ENCODE data around the gene AMT.

The AMT gene

GRCh38 chr3:49385617-49386016 lies 36.7 kb downstream of the AMT start:
- Histone ChIP-seq H3K27ac (ENCODE audit: insufficient read depth in 1 of 2, low read depth in 1 of 2, low read length in 2 of 2, poor library complexity in 1 of 2, severe bottlenecking in 2 of 2) (no peak overlapping the region), H3K36me3 (ENCODE audit: control insufficient read depth in 4 of 4, insufficient read depth in 4 of 4, low read length in 3 of 4) (peaks cover 0 to 13% (median 6%) of the 10 kb centered on the region in 4 experiments), H3K4me1 (ENCODE audit: control extremely low read depth in 1 of 4, control insufficient read depth in 4 of 4, insufficient read depth in 4 of 4, low read length in 3 of 4) (peaks cover 9 to 14% (median 13%) of the 10 kb centered on the region in 4 experiments), H3K4me3 (ENCODE audit: control insufficient read depth in 1 of 7, extremely low read depth in 1 of 7, insufficient read depth in 4 of 7, low read depth in 2 of 7, low read length in 6 of 7) (no peak overlapping the region), H3K27me3 (replicated peaks in 2 of 5; ENCODE audit: control insufficient read depth in 4 of 5, insufficient read depth in 5 of 5, low read length in 4 of 5) (no peaks in the 10 kb centered on the region), H3K9me3 (ENCODE audit: control extremely low read depth in 1 of 5, control insufficient read depth in 4 of 5, insufficient read depth in 2 of 5, low read depth in 1 of 5, low read length in 4 of 5) (no peaks in the 10 kb centered on the region)
- CTCF ChIA-PET, result interaction anchor here (0.9 to 1.8 kb wide), 2 partner anchors 13 to 23 kb away, joined by 3 to 4 read pairs; no protein-coding TSS in a partner anchor
- POLR2A ChIA-PET, result interaction anchor here (1.0 kb wide), 1 partner anchor 12 kb away, joined by 3 read pairs; no protein-coding TSS in a partner anchor
- WGBS (ENCODE audit: insufficient coverage), result no CpG with 5 or more reads among the region's 1 CpG
- no peak for DNase-seq

DNA sequence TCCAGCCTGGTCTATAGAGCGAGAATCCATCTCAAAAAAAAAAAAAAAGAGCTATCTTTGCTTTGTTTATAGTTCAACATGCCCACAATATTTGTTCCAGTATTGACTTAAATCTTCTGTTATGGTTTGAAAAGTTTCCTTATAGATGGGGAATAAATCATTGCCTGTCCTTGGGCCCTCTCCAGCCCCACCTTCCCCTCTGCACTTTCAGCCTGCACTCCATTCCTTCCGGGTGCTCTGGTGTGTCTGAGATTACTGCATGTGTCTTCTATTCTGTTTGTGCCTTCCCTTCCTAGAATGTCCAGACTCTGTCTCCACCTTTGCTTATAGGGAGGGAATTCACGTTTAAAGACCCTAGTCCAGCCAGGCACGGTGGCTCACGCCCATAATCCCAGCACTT lies 38.9 kb downstream of the AMT start:
- CTCF ChIA-PET, result interaction anchor here (0.6 kb wide), 2 partner anchors 36 to 42 kb away, joined by 3 to 4 read pairs; no protein-coding TSS in a partner anchor
- H3K27ac ChIP-seq (ENCODE audit: insufficient read depth in 1 of 2, low read depth in 1 of 2, low read length in 2 of 2, poor library complexity in 1 of 2, severe bottlenecking in 2 of 2), result no peak overlapping the region
- H3K27me3 ChIP-seq (replicated peaks in 2 of 5; ENCODE audit: control insufficient read depth in 4 of 5, insufficient read depth in 5 of 5, low read length in 4 of 5), result no peaks in the 10 kb centered on the region
- 100% methylated on average over 1 of the region's 5 CpGs for WGBS (ENCODE audit: insufficient coverage)
- POLR2A ChIA-PET, result interaction anchor here (1.1 kb wide), 1 partner anchor 10 kb away, joined by 3 read pairs; no protein-coding TSS in a partner anchor
- H3K4me1 ChIP-seq (ENCODE audit: control extremely low read depth in 1 of 4, control insufficient read depth in 4 of 4, insufficient read depth in 4 of 4, low read length in 3 of 4), result peaks cover 9 to 14% (median 13%) of the 10 kb centered on the region in 4 experiments
- peaks cover 0 to 3% (median 0%) of the 10 kb centered on the region in 5 experiments for H3K9me3 ChIP-seq (ENCODE audit: control extremely low read depth in 1 of 5, control insufficient read depth in 4 of 5, insufficient read depth in 2 of 5, low read depth in 1 of 5, low read length in 4 of 5)
- H3K4me3 ChIP-seq (ENCODE audit: control insufficient read depth in 1 of 7, extremely low read depth in 1 of 7, insufficient read depth in 4 of 7, low read depth in 2 of 7, low read length in 6 of 7), result no peak overlapping the region
- no peak for DNase-seq
- H3K36me3 ChIP-seq (ENCODE audit: control insufficient read depth in 4 of 4, insufficient read depth in 4 of 4, low read length in 3 of 4), result peaks cover 0 to 11% (median 5%) of the 10 kb centered on the region in 4 experiments

DNA sequence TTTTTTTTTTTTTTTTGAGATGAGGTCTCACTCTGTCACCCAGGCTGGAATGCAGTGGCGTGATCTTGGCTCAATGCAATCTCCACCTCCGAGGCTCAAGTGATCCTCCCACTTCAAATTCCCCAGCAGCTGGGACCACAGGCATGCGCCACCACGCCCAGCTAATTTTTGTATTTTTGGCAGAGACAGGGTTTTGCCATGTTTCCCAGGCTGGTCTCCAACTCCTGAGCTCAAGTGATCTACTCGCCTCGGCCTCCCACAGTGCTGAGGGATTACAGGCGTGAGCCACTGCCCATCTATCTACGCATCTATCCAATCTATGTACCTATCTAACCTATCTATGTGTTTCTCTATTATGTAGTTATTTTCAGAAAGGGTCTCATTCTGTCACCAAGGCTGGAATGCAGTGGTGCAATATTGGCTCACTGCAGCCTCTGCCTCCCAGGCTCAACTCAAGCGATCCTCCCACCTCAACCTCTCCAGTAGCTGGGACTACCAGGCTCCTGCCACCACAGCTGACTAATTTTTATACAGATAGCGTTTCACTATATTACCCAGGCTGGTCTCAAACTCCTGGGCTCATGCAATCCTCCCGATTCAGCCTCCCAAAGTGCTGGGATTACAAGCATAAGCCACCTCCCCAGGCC lies 43.9 kb downstream of the AMT start:
- POLR2A ChIA-PET, result no interaction called here
- no peak overlapping the region for H3K27ac ChIP-seq (ENCODE audit: insufficient read depth in 1 of 2, low read depth in 1 of 2, low read length in 2 of 2, poor library complexity in 1 of 2, severe bottlenecking in 2 of 2)

GRCh38 chr3:49377483-49377882 lies 44.8 kb downstream of the AMT start:
- 100% methylated on average over 1 of the region's 1 CpG for WGBS (ENCODE audit: insufficient coverage)
- Histone ChIP-seq H3K27me3 (replicated peaks in 2 of 5; ENCODE audit: control insufficient read depth in 4 of 5, insufficient read depth in 5 of 5, low read length in 4 of 5) (no peaks in the 10 kb centered on the region), H3K4me3 (ENCODE audit: control insufficient read depth in 1 of 7, extremely low read depth in 1 of 7, insufficient read depth in 4 of 7, low read depth in 2 of 7, low read length in 6 of 7) (no peak overlapping the region), H3K27ac (ENCODE audit: insufficient read depth in 1 of 2, low read depth in 1 of 2, low read length in 2 of 2, poor library complexity in 1 of 2, severe bottlenecking in 2 of 2) (no peak overlapping the region), H3K36me3 (ENCODE audit: control insufficient read depth in 4 of 4, insufficient read depth in 4 of 4, low read length in 3 of 4) (peaks cover 0 to 31% (median 27%) of the 10 kb centered on the region in 4 experiments), H3K4me1 (ENCODE audit: control extremely low read depth in 1 of 4, control insufficient read depth in 4 of 4, insufficient read depth in 4 of 4, low read length in 3 of 4) (no peaks in the 10 kb centered on the region), H3K9me3 (ENCODE audit: control extremely low read depth in 1 of 5, control insufficient read depth in 4 of 5, insufficient read depth in 2 of 5, low read depth in 1 of 5, low read length in 4 of 5) (peaks cover 0 to 12% (median 0%) of the 10 kb centered on the region in 5 experiments)
- ChIA-PET CTCF (no interaction called here), POLR2A (interaction anchor here (0.6 kb wide), 1 partner anchor 18 kb away, joined by 3 read pairs; no protein-coding TSS in a partner anchor)
- peak in 2 of 3 donors; percentile 64 to 68 for DNase-seq

More for the DNA sequence above, 43.9 kb downstream of the AMT start:
- H3K4me3 ChIP-seq (ENCODE audit: control insufficient read depth in 1 of 7, extremely low read depth in 1 of 7, insufficient read depth in 4 of 7, low read depth in 2 of 7, low read length in 6 of 7), result no peak overlapping the region
- no peaks in the 10 kb centered on the region for H3K4me1 ChIP-seq (ENCODE audit: control extremely low read depth in 1 of 4, control insufficient read depth in 4 of 4, insufficient read depth in 4 of 4, low read length in 3 of 4)
- DNase-seq, result no peak
- WGBS (ENCODE audit: insufficient coverage), result 97% methylated on average over 5 of the region's 11 CpGs
- CTCF ChIA-PET, result no interaction called here
- H3K36me3 ChIP-seq (ENCODE audit: control insufficient read depth in 4 of 4, insufficient read depth in 4 of 4, low read length in 3 of 4), result peaks cover 0 to 22% (median 20%) of the 10 kb centered on the region in 4 experiments
- H3K9me3 ChIP-seq (ENCODE audit: control extremely low read depth in 1 of 5, control insufficient read depth in 4 of 5, insufficient read depth in 2 of 5, low read depth in 1 of 5, low read length in 4 of 5), result peaks cover 0 to 12% (median 0%) of the 10 kb centered on the region in 5 experiments
- H3K27me3 ChIP-seq (replicated peaks in 2 of 5; ENCODE audit: control insufficient read depth in 4 of 5, insufficient read depth in 5 of 5, low read length in 4 of 5), result no peaks in the 10 kb centered on the region

GRCh38 chr3:49371946-49372345 lies 50.3 kb downstream of the AMT start:
- CTCF ChIA-PET, result interaction anchor here (1.1 to 2.2 kb wide), 2 partner anchors 17 to 33 kb away, joined by 4 to 7 read pairs; no protein-coding TSS in a partner anchor

GRCh38 chr3:49370585-49371290 lies 51.5 kb downstream of the AMT start:
- H3K4me1 ChIP-seq (ENCODE audit: control extremely low read depth in 1 of 4, control insufficient read depth in 4 of 4, insufficient read depth in 4 of 4, low read length in 3 of 4), result no peaks in the 10 kb centered on the region
- CTCF ChIA-PET, result interaction anchor here (1.1 to 2.1 kb wide), 3 partner anchors 10 to 32 kb away, joined by 4 to 10 read pairs (median 4); no protein-coding TSS in a partner anchor
- H3K4me3 ChIP-seq (ENCODE audit: control insufficient read depth in 1 of 7, extremely low read depth in 1 of 7, insufficient read depth in 4 of 7, low read depth in 2 of 7, low read length in 6 of 7), result no peak overlapping the region
- WGBS (ENCODE audit: insufficient coverage), result 92% methylated on average over 6 of the region's 6 CpGs
- no peak for DNase-seq
- no peaks in the 10 kb centered on the region for H3K9me3 ChIP-seq (ENCODE audit: control extremely low read depth in 1 of 5, control insufficient read depth in 4 of 5, insufficient read depth in 2 of 5, low read depth in 1 of 5, low read length in 4 of 5)
- no peaks in the 10 kb centered on the region for H3K27me3 ChIP-seq (replicated peaks in 2 of 5; ENCODE audit: control insufficient read depth in 4 of 5, insufficient read depth in 5 of 5, low read length in 4 of 5)
- no peak overlapping the region for H3K27ac ChIP-seq (ENCODE audit: insufficient read depth in 1 of 2, low read depth in 1 of 2, low read length in 2 of 2, poor library complexity in 1 of 2, severe bottlenecking in 2 of 2)
- H3K36me3 ChIP-seq (ENCODE audit: control insufficient read depth in 4 of 4, insufficient read depth in 4 of 4, low read length in 3 of 4), result peaks cover 11 to 78% (median 66%) of the 10 kb centered on the region in 4 experiments
- POLR2A ChIA-PET, result no interaction called here

More at GRCh38 chr3:49371946-49372345, 50.3 kb downstream of the AMT start:
- H3K4me1 ChIP-seq (ENCODE audit: control extremely low read depth in 1 of 4, control insufficient read depth in 4 of 4, insufficient read depth in 4 of 4, low read length in 3 of 4), result no peaks in the 10 kb centered on the region
- no peaks in the 10 kb centered on the region for H3K9me3 ChIP-seq (ENCODE audit: control extremely low read depth in 1 of 5, control insufficient read depth in 4 of 5, insufficient read depth in 2 of 5, low read depth in 1 of 5, low read length in 4 of 5)
- H3K27ac ChIP-seq (ENCODE audit: insufficient read depth in 1 of 2, low read depth in 1 of 2, low read length in 2 of 2, poor library complexity in 1 of 2, severe bottlenecking in 2 of 2), result no peak overlapping the region
- no peaks in the 10 kb centered on the region for H3K27me3 ChIP-seq (replicated peaks in 2 of 5; ENCODE audit: control insufficient read depth in 4 of 5, insufficient read depth in 5 of 5, low read length in 4 of 5)
- no peak overlapping the region for H3K4me3 ChIP-seq (ENCODE audit: control insufficient read depth in 1 of 7, extremely low read depth in 1 of 7, insufficient read depth in 4 of 7, low read depth in 2 of 7, low read length in 6 of 7)
- no peak for DNase-seq
- POLR2A ChIA-PET, result no interaction called here
- peaks cover 9 to 67% (median 57%) of the 10 kb centered on the region in 4 experiments for H3K36me3 ChIP-seq (ENCODE audit: control insufficient read depth in 4 of 4, insufficient read depth in 4 of 4, low read length in 3 of 4)

Data from common myeloid progenitor, CD34-positive (primary cell).